Measurements from ENCODE around the gene MARK2.

Gene MARK2

GRCh38 chr11:63882555-63883242 lies 43.8 kb downstream of the MARK2 start:
- DNase-seq (ENCODE audit: low read depth): no peak

GRCh38 chr11:63883791-63884190 lies 44.9 kb downstream of the MARK2 start:
- no peak for DNase-seq (ENCODE audit: low read depth)

- DNase-seq (ENCODE audit: low read depth): no peak
Observed at GRCh38 chr11:63884196-63884932, 45.5 kb downstream of the MARK2 start.

- no peak for DNase-seq (ENCODE audit: low read depth)
Observed at GRCh38 chr11:63887386-63887999, 48.6 kb downstream of the MARK2 start.

GRCh38 chr11:63888170-63889086 lies 49.5 kb downstream of the MARK2 start:
- DNase-seq (ENCODE audit: low read depth): peak; percentile 40

- no peak for DNase-seq (ENCODE audit: low read depth)
Observed at GRCh38 chr11:63889344-63889743, 50.4 kb downstream of the MARK2 start.

GRCh38 chr11:63890368-63890767 lies 51.5 kb downstream of the MARK2 start:
- DNase-seq (ENCODE audit: low read depth): no peak

- no peak for DNase-seq (ENCODE audit: low read depth)
Observed at GRCh38 chr11:63892228-63892627, 53.3 kb downstream of the MARK2 start.

- no peak for DNase-seq (ENCODE audit: low read depth)
Observed at GRCh38 chr11:63893355-63893754, 54.4 kb downstream of the MARK2 start.

GRCh38 chr11:63896071-63896470 lies 57.2 kb downstream of the MARK2 start:
- DNase-seq (ENCODE audit: low read depth): no peak

GRCh38 chr11:63897459-63898146 lies 58.7 kb downstream of the MARK2 start:
- no peak for DNase-seq (ENCODE audit: low read depth)

- no peak for DNase-seq (ENCODE audit: low read depth)
Observed at GRCh38 chr11:63901660-63902059, 62.8 kb downstream of the MARK2 start.

- DNase-seq (ENCODE audit: low read depth): no peak
Observed at GRCh38 chr11:63903884-63904283, 65.0 kb downstream of the MARK2 start.

GRCh38 chr11:63904743-63905142 lies 65.8 kb downstream of the MARK2 start:
- DNase-seq (ENCODE audit: low read depth): no peak

- no peak for DNase-seq (ENCODE audit: low read depth)
Observed at GRCh38 chr11:63905179-63905578, 66.3 kb downstream of the MARK2 start.

GRCh38 chr11:63906087-63906486 lies 67.2 kb downstream of the MARK2 start:
- no peak for DNase-seq (ENCODE audit: low read depth)

GRCh38 chr11:63906585-63906984 lies 67.7 kb downstream of the MARK2 start:
- no peak for DNase-seq (ENCODE audit: low read depth)

- DNase-seq (ENCODE audit: low read depth): no peak
Observed at GRCh38 chr11:63907063-63907462, 68.2 kb downstream of the MARK2 start.

GRCh38 chr11:63907808-63908530 lies 69.1 kb downstream of the MARK2 start:
- no peak for DNase-seq (ENCODE audit: low read depth)

- DNase-seq (ENCODE audit: low read depth): no peak
Observed at GRCh38 chr11:63908631-63909401, 69.9 kb downstream of the MARK2 start.

Measured in stimulated activated CD8-positive, alpha-beta memory T cell treated with anti-CD3 and anti-CD28 coated beads, Interleukin-12 subunit alpha, Interleukin-12 subunit beta, amount 100 ng/mL, for 4 hours (primary cell).